Immature natural killer cell (primary cell): Measurements from ENCODE around the gene OTOGL. TPM values are rescaled to one million over a fixed set of nuclear protein-coding genes. Genes with fewer than 3 reads are reported as not detected.
"Not testable (repeated sequence)": the region's sequence is repeated elsewhere in the genome, so short reads cannot be mapped to it uniquely, and the experiment has no call there.

ENCODE experiments used
- DNase-seq, 3 donors: peaks; one replicate each; pipeline ENCODE4 v3.0.0; 2022; ENCODE audit warnings: mixed read lengths in 1 of 3
- H3K27ac Mint-ChIP-seq, 6 donors: one replicate each; pipeline ENCODE4 v1.8.0; 2020; ENCODE audit warnings: mixed read lengths in 6 of 6, mild to moderate bottlenecking in 5 of 6, inconsistent platforms in 4 of 6, moderate library complexity in 3 of 6
- H3K27me3 Mint-ChIP-seq, 3 donors: one replicate each; pipeline ENCODE4 v1.8.0; 2020 to 2021; ENCODE audit warnings: low read depth in 3 of 3, mild to moderate bottlenecking in 3 of 3, mixed read lengths in 3 of 3, moderate library complexity in 3 of 3, inconsistent platforms in 1 of 3
- H3K36me3 Mint-ChIP-seq, 3 donors: one replicate each; pipeline ENCODE4 v1.8.0; 2020; ENCODE audit warnings: mixed read lengths in 3 of 3, inconsistent platforms in 2 of 3, mild to moderate bottlenecking in 2 of 3
- H3K4me1 Mint-ChIP-seq, 2 donors: one replicate each; pipeline ENCODE4 v1.8.0; 2020; ENCODE audit warnings: inconsistent platforms in 2 of 2, mild to moderate bottlenecking in 2 of 2, mixed read lengths in 2 of 2, moderate library complexity in 1 of 2
- H3K4me3 Mint-ChIP-seq, 5 donors: one replicate each; pipeline ENCODE4 v1.8.0; 2020; ENCODE audit warnings: mild to moderate bottlenecking in 5 of 5, mixed read lengths in 5 of 5, inconsistent platforms in 3 of 5, moderate library complexity in 3 of 5
- H3K9me3 Mint-ChIP-seq, 6 donors: one replicate each; pipeline ENCODE4 v1.8.0; 2020; ENCODE audit warnings: mild to moderate bottlenecking in 6 of 6, mixed read lengths in 6 of 6, inconsistent platforms in 4 of 6, moderate library complexity in 3 of 6
- polyA plus RNA-seq, 3 donors: library from polyadenylated mRNA; unstranded; fragments of 300-500 nt; fragmentation: Illumina TruSeq; gene quantifications; one replicate each; pipeline ENCODE4 v1.2.3, GENCODE V29; 2021

The OTOGL gene
- polyA plus RNA-seq, 3 donors from 2014 or later: not detected

DNA sequence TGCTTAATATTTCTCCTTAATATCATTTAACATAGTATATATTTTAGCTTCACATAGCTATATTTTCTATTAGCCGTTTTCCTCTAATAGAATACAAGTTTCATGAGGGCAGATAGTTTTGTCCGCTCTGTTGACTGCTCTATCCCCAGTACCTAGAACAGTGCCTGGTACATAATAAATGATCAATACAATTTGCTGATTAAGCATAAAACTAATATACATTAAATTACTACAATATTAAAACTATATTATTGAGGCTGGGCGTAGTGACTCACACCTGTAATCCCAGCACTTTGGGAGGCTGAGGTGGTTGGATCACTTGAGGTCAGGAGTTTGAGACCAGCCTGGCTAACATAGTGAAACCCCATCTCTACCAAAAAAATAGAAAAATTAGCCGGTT is 128.6 kb downstream of the OTOGL start:
- not testable (repeated sequence) for H3K9me3 Mint-ChIP-seq, H3K27ac Mint-ChIP-seq, H3K27me3 Mint-ChIP-seq, H3K4me3 Mint-ChIP-seq, H3K36me3 Mint-ChIP-seq, DNase-seq, H3K4me1 Mint-ChIP-seq

DNA sequence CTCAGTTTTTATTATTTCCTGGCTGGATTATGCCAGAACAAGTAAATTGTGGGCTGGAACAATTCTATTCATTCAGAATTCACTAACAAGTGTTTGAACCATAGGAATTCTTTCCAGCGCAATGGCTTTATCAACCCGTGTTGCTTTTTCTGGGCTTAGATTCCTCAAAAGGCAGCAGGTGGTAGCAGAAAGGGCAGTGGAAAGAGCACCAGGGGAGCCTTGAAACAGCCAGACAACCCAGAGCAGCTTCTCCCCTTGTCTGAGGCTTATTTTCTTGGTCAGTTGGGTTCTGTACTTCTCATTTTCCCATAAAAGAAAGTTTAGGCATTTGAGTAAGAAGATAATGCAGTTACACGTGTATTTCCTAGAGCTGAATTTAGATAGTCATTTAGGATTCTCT is 130.7 kb downstream of the OTOGL start:
- peaks cover 0 to 1% (median 0%) of the 10 kb centered on the region in 6 donors for H3K9me3 Mint-ChIP-seq
- H3K27ac Mint-ChIP-seq: no peak overlapping the region
- no peaks in the 10 kb centered on the region for H3K4me1 Mint-ChIP-seq
- DNase-seq: no peak
- peaks cover 0 to 4% (median 2%) of the 10 kb centered on the region in 3 donors for H3K27me3 Mint-ChIP-seq
- H3K4me3 Mint-ChIP-seq: no peak overlapping the region
- no peaks in the 10 kb centered on the region for H3K36me3 Mint-ChIP-seq

DNA sequence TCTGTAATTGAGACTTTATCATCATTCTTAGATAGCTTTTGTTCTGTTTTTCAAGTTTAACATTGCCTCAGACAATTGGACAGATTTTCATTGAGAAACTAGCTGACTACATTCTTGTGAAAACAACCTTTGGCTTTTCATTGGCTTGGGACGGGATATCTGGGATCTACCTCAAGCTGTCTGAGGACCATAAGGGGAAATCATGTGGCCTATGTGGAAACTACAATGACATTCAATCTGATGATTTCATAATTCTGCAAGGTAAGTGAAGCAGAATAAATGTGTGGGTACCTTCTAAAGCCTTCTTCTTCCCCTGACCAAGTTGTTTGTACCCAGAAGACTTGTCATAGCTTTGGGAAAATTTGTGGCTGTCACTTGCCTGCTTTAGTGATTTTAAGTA is 133.5 kb downstream of the OTOGL start:
- Mint-ChIP-seq H3K4me1 (no peaks in the 10 kb centered on the region), H3K4me3 (no peak overlapping the region), H3K36me3 (no peaks in the 10 kb centered on the region), H3K27ac (no peak overlapping the region), H3K9me3 (no peaks in the 10 kb centered on the region), H3K27me3 (peaks cover 0 to 4% (median 0%) of the 10 kb centered on the region in 3 donors)
- no peak for DNase-seq

GRCh38 chr12:80233926-80234325 is 134.6 kb downstream of the OTOGL start:
- Mint-ChIP-seq H3K36me3 (no peaks in the 10 kb centered on the region), H3K9me3 (no peaks in the 10 kb centered on the region), H3K27ac (no peak overlapping the region), H3K4me3 (no peak overlapping the region), H3K4me1 (no peaks in the 10 kb centered on the region), H3K27me3 (peaks cover 0 to 4% (median 0%) of the 10 kb centered on the region in 3 donors)
- DNase-seq: no peak

DNA sequence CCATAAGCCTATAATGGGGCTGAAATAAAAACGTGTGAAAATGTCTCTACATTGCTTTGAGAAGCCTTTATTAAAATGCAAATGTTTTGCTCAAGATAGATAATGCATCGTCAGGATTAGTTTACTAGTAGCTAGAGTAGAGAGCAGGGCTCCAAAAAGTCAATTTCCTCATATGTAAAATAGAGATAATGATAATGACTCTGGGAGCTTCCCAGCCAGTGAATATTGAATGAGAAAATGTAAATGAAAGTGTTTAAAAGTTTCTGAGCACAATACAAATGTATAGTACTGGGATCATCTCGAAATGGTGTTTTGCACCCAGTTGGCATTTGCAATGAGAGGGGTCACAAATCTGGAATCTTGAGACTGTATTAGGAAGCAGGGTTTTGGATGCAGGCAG is 135.3 kb downstream of the OTOGL start:
- H3K9me3 Mint-ChIP-seq: no peaks in the 10 kb centered on the region
- H3K27ac Mint-ChIP-seq: no peak overlapping the region
- DNase-seq: no peak
- H3K4me1 Mint-ChIP-seq: no peaks in the 10 kb centered on the region
- H3K36me3 Mint-ChIP-seq: no peaks in the 10 kb centered on the region
- peaks cover 0 to 4% (median 0%) of the 10 kb centered on the region in 3 donors for H3K27me3 Mint-ChIP-seq
- no peak overlapping the region for H3K4me3 Mint-ChIP-seq

DNA sequence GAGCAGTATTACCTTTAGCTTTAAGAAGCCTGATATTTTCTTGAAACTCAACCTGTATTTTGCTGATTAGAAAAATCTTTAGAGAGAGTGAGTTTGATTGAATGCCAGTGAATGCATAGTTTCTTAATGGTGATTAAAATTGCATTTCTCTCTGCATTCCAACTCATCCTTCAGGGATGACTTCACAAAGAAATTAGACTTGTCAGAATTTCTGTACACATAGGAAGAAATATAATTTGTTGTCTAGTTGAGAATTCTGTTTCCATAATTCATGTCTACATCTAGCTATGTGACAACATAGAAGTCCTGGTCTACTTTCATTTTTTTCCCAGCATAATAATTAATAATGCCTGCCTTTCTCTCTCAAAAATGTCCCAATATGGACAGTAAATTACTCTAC is 136.6 kb downstream of the OTOGL start:
- Mint-ChIP-seq H3K9me3 (no peaks in the 10 kb centered on the region), H3K36me3 (no peaks in the 10 kb centered on the region), H3K4me3 (no peak overlapping the region), H3K4me1 (no peaks in the 10 kb centered on the region), H3K27ac (no peak overlapping the region), H3K27me3 (peaks cover 0 to 4% (median 0%) of the 10 kb centered on the region in 3 donors)
- DNase-seq: no peak

DNA sequence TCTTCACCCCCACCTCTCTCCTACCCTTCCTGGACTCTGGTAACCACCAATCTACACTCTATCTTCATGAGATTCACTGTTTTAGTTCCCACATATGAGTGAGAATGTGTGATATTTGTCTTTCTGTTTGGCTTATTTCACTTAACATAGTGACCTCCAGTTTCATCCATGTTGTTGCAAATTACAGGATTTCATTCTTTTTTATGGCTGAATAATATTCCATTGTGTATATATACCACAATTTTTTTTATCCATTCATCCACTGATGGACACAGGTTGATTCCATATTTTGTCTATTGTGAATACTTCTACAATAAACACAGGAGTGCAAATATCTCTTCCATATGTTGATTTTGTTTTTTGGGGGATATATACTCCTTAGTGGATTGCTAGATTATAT is 140.5 kb downstream of the OTOGL start:
- no peak for DNase-seq
- Mint-ChIP-seq H3K4me1 (no peaks in the 10 kb centered on the region), H3K36me3 (no peaks in the 10 kb centered on the region), H3K9me3 (no peaks in the 10 kb centered on the region), H3K27ac (no peak overlapping the region), H3K27me3 (peaks cover 0 to 2% (median 2%) of the 10 kb centered on the region in 3 donors), H3K4me3 (no peak overlapping the region)

GRCh38 chr12:80241576-80242273 is 142.4 kb downstream of the OTOGL start:
- Mint-ChIP-seq H3K27me3 (peaks cover 0 to 2% (median 0%) of the 10 kb centered on the region in 3 donors), H3K9me3 (no peaks in the 10 kb centered on the region), H3K4me1 (no peaks in the 10 kb centered on the region), H3K27ac (no peak overlapping the region), H3K36me3 (no peaks in the 10 kb centered on the region), H3K4me3 (no peak overlapping the region)
- DNase-seq: no peak

DNA sequence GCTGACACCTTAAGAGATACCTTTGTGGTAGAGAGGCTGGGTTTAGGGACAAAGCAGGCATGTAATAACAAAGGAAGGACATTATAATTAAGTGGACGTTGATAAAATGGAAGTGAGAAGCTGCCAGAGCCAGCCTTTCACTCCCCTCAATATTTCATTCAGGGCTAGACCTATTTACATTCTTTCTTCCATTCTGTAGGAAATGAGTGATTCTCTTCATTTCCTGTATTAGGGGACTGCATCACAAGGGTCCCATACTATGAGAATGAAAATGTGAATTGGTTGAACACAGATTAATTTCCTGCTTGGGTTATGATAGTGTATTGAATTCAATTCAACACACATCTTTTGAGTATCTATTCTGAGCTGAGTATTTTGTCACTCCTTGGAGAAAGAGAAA is 143.0 kb downstream of the OTOGL start:
- Mint-ChIP-seq H3K36me3 (no peaks in the 10 kb centered on the region), H3K4me3 (no peak overlapping the region), H3K27ac (no peak overlapping the region), H3K27me3 (peaks cover 0 to 2% (median 0%) of the 10 kb centered on the region in 3 donors), H3K9me3 (no peaks in the 10 kb centered on the region), H3K4me1 (no peaks in the 10 kb centered on the region)
- DNase-seq: no peak

DNA sequence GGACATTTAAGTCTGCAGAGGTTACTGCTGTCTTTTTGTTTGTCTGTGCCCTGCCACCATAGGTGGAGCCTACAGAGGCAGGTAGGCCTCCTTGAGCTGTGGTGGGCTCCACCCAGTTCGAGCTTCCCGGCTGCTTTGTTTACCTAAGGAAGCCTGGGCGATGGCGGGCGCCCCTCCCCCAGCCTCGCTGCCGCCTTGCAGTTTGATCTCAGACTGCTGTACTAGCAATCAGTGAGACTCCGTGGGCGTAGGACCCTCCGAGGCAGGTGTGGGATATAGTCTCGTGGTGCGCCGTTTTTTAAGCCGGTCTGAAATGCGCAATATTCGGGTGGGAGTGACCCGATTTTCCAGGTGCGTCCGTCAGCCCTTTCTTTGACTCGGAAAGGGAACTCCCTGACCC is 150.2 kb downstream of the OTOGL start:
- H3K4me3 Mint-ChIP-seq, DNase-seq, H3K9me3 Mint-ChIP-seq, H3K36me3 Mint-ChIP-seq, H3K27me3 Mint-ChIP-seq, H3K27ac Mint-ChIP-seq, H3K4me1 Mint-ChIP-seq: not testable (repeated sequence)

DNA sequence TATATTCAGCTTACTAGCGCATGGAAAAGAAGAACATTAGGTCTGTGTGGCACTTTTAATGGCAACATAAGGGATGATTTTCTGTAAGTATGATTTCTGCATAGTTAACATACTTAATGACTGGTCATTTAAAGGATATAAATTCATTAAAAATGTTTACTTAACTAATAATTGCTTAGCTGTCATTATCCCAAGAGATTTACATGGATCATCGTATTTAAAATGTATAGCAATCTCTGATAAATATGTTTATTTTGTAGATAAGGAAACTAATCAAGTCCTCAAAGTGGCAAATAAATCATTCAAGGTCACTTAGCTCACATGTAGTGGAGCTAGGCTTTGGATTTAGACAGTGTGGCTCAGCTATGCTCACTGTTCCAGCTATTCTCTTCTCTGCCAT is 158.6 kb downstream of the OTOGL start:
- H3K27ac Mint-ChIP-seq: no peak overlapping the region
- DNase-seq: no peak
- no peaks in the 10 kb centered on the region for H3K36me3 Mint-ChIP-seq
- no peak overlapping the region for H3K4me3 Mint-ChIP-seq
- peaks cover 0 to 3% (median 0%) of the 10 kb centered on the region in 6 donors for H3K9me3 Mint-ChIP-seq
- peaks cover 15 to 22% of the 10 kb centered on the region in 2 donors for H3K4me1 Mint-ChIP-seq
- peaks cover 0 to 7% (median 7%) of the 10 kb centered on the region in 3 donors for H3K27me3 Mint-ChIP-seq

DNA sequence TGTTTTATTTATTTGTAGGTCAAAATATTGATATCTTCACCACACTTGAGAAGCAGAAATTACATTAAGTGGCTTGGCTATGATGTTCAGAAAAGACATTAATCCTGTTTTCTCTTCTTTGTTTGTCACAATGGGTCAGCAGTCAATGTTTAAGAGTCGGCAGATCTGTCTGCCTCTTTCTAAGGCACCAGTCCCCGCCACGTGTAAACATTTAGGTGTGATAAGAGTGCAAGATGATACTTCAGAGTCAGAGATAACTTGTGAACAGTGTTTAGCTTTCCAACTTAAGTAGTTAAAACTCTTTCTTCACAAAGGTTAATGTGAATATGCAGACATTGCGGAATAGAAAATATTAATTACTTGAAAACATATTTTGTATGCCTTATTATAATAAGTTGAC is 160.9 kb downstream of the OTOGL start:
- H3K27me3 Mint-ChIP-seq: peaks cover 0 to 11% (median 10%) of the 10 kb centered on the region in 3 donors
- no peak overlapping the region for H3K27ac Mint-ChIP-seq
- DNase-seq: no peak
- no peaks in the 10 kb centered on the region for H3K36me3 Mint-ChIP-seq
- H3K9me3 Mint-ChIP-seq: peaks cover 0 to 3% (median 0%) of the 10 kb centered on the region in 6 donors
- peak overlapping the region in 1 of 5 donors; percentile 27 for H3K4me3 Mint-ChIP-seq
- H3K4me1 Mint-ChIP-seq: peaks cover 15 to 22% of the 10 kb centered on the region in 2 donors

DNA sequence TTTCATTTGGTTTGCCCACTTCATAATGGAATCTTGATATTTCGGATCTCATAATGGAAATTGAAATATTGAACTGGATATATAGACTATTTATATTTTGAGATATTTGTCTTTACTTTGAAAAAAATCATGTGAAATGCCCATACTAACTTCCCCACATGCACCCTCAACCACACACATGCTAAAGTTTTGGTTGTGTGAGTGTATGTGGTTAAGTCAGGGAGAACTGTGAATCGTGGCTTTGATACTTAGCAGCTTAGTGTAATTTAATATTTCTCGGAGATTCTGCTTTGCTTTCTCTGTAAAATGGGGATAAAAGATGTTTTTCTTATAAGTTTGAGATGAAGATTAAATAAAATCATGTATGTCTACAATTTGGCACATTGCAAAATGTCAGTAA is 162.1 kb downstream of the OTOGL start:
- Mint-ChIP-seq H3K9me3 (peaks cover 0 to 3% (median 0%) of the 10 kb centered on the region in 6 donors), H3K27ac (no peak overlapping the region), H3K4me1 (peaks cover 15 to 22% of the 10 kb centered on the region in 2 donors), H3K36me3 (no peaks in the 10 kb centered on the region), H3K27me3 (peaks cover 0 to 10% (median 9%) of the 10 kb centered on the region in 3 donors), H3K4me3 (peak overlapping the region; percentile 18 to 78 (median 53))
- DNase-seq: peak; percentile 34 to 54 (median 34)

DNA sequence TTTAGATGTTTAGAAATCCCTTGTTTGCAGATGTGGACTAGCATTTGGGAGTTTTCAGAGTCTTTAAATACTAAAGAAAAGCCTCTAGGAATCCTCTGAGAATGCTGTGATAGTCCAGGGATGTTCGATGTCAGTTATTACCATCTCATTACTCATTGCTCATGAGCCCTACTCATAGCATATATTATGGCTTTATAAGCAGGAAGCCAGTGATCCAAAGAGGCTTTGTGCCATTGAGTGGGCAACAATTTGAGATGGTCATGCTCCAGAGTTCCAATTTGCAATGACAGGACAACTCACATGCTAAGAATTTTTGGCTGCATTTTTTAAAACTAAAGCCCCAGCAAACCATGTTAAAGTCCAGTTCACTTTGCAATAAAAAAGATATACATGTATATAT is 163.0 kb downstream of the OTOGL start:
- peaks cover 0 to 11% (median 7%) of the 10 kb centered on the region in 3 donors for H3K27me3 Mint-ChIP-seq
- no peak overlapping the region for H3K27ac Mint-ChIP-seq
- peaks cover 15 to 22% of the 10 kb centered on the region in 2 donors for H3K4me1 Mint-ChIP-seq

DNA sequence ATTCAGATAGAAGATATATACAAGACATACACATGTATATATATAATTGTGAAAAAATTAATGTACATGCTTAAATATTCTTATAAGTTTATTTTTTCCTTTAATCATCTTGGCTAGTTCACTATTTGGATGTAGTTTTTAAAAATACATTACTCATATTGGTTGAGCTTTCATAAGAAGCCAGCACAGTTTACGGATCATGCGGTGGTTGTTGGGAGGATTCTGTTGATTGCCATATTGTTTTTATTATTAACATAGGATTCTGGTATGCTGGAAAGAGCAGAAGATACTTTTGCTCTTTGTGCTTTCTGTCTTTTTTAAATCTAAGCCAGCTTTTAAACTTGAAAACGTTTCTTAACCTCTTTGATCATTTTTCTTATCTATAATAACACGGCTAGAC is 163.4 kb downstream of the OTOGL start:
- H3K27me3 Mint-ChIP-seq: peaks cover 0 to 11% (median 7%) of the 10 kb centered on the region in 3 donors
- no peak overlapping the region for H3K27ac Mint-ChIP-seq
- DNase-seq: no peak
- no peaks in the 10 kb centered on the region for H3K36me3 Mint-ChIP-seq
- H3K9me3 Mint-ChIP-seq: peaks cover 0 to 3% (median 0%) of the 10 kb centered on the region in 6 donors
- no peak overlapping the region for H3K4me3 Mint-ChIP-seq
- H3K4me1 Mint-ChIP-seq: peaks cover 15 to 22% of the 10 kb centered on the region in 2 donors

More for the DNA sequence above, 163.0 kb downstream of the OTOGL start:
- DNase-seq: no peak
- no peaks in the 10 kb centered on the region for H3K36me3 Mint-ChIP-seq
- peaks cover 0 to 3% (median 0%) of the 10 kb centered on the region in 6 donors for H3K9me3 Mint-ChIP-seq
- no peak overlapping the region for H3K4me3 Mint-ChIP-seq
